GM21723 (cell line): ENCODE results near the gene NUP205.

Experiments used
- ATAC-seq: cut with Tn5 transposase; IDR thresholded peaks from one replicate; pipeline ENCODE4 v1.9.1; 2021; ENCODE audit warnings: mild to moderate bottlenecking, moderate library complexity; ENCODE audit not compliant: unreplicated experiment

Gene NUP205

DNA sequence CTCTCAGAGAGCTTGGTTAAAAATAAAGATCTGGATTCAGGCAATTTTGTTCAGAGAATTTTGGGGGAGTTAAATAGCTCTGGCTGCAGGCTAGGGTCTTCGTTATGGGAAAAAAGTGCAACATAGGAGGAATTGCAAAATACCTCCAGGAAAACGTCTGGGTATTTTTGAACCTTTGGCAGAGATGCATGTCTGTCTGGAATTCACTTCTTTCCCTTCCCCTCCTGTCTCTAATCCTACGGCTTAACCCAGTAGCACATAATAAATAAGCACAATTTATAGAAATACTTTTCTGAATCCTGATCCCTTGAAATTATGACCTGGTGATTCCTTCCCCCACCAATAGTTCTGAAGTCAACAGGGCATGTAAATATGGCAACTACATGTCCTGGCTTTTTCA lies 19.3 kb upstream of the NUP205 start:
- ATAC-seq: no peak

DNA sequence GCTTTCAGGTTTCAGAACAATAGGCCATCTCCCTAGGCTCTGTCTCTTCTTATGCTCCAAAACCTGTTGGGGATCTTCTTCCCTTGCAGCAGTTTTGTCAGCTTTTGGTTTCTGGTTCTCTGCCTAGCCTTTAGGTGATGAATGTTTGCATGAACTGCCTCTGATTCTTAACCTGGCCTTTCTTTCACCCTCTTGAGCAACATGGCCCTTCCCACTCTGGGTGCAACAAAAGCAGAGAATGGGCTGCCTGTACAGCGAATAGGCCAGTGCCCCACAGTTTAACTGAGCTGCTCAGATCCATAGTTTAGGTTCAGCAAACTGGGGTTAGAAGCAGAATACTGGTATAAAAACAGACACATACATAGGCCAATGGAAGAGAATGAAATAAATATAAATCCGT lies 18.1 kb upstream of the NUP205 start:
- ATAC-seq: no peak

DNA sequence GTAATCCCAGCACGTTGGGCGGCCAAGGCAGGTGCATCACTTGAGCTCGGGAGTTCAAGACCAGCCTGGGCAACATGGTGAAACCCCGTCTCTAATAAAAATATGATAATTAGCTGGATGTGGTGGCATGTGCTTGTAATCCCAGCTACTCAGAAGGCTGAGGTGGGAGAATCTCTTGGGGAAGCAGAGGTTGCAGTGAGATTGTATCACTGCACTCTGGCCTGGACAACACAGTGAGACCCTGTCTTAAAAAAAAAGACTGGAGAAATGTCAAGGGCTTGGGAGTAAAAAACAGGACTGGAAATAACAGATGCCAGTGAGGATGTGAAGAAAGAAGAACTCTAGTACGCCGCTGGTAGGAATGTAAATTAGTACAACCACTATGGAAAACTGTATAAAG lies 16.7 kb upstream of the NUP205 start:
- no peak for ATAC-seq

- no peak for ATAC-seq
These were observed 7.5 kb upstream of the NUP205 start for GRCh38 chr7:135550196-135550595.

DNA sequence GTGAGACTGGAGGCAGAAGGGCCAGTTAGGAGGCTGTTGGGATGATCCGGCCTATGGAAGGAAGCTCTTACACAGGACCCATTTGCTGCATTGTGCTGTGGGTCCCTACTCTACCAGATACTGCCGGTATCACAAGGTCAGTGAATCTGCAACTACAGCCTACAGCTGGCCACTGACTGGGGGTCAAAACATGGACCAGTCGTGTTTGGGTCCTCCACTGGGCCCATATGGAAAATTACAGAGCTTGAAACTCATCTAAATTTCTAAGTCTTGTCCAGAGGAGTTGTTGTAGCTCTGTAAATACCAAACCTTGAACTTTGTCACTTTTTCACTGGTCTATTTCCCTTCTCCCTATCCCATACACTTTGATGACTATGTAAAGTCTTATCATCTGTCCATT lies 5.6 kb upstream of the NUP205 start:
- no peak for ATAC-seq

DNA sequence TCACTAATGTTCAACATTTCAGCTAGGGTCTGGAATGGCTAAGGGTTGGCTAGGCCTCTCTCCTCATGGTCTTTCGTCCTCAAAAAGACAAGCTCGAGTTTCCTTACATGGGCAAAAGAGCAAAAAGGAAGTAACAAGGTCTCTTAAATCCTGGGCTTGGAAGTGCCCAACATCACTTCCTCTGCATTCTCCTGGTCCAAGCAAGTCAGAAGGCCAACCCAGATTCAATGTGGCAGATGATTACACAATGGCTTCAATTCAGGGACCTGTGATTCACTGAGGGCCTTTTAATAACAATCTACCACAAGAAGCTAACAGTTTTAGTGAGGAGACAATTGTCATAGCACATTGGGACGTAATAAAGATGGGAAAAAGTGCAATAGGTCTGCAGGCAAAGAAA lies 4.4 kb upstream of the NUP205 start:
- ATAC-seq: no peak

DNA sequence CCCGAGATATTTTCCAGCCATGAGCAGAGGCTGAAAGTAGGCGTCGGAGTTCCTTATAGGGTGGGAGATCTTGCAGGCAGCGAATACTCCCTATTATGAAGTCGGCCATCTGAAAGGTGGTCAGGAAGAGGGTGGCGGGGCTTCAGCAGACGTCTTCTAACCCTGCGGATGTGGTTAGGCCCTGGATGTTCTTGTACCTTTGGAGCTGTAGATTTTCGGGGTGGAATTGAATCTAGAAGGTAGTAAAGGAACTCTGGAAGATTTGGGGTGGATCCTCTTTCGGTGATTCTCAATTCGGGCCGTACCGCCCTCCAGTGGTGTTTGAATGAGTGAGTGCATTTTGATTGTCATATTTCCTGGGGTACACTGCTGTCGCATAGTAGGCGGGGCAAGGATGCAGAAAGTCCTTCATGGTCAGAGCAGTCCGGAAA lies 635 bp downstream of the NUP205 start:
- ATAC-seq: peak; percentile 74

DNA sequence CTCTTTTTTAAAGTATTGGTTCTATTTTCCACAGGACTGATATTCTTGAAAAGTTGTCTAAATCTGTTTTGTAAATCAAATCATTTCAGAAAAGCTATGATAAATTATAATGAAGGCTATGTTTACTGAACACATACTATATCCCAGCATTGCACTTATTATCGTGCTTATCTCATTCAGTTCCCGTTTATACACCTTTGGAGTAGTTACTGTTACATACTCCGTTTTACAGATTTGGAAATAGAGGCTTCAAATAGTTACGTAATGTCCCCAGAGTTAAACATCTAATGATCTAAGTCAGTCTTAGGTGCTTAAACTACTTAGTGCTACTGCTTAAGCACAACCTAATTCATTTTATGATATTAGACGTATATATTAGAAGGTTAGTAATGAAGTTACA lies 1.2 kb downstream of the NUP205 start:
- ATAC-seq: no peak

- ATAC-seq: no peak
These were observed 2.9 kb downstream of the NUP205 start for GRCh38 chr7:135560631-135561030.

DNA sequence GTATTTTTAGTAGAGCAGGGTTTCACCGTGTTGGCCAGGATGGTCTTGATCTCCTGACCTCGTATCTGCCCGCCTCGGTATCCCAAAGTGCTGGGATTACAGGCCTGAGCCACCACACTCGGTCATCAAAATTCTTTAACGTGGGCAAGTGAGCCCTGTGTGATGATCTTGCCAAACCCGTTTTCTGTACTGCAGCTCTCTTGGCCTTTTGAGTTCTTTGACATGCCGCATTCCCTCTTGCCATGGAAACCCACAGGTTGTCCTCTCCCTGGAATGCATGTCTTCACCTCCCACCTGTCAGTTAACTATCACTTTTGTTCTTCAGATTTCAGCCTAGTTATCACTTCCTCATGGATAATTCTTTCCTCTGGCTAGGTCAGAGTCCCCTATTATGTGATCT lies 5.0 kb downstream of the NUP205 start:
- no peak for ATAC-seq

- no peak for ATAC-seq
These were observed 14.1 kb downstream of the NUP205 start for GRCh38 chr7:135571834-135572233.

GRCh38 chr7:135573541-135573940 lies 15.8 kb downstream of the NUP205 start:
- ATAC-seq: no peak

DNA sequence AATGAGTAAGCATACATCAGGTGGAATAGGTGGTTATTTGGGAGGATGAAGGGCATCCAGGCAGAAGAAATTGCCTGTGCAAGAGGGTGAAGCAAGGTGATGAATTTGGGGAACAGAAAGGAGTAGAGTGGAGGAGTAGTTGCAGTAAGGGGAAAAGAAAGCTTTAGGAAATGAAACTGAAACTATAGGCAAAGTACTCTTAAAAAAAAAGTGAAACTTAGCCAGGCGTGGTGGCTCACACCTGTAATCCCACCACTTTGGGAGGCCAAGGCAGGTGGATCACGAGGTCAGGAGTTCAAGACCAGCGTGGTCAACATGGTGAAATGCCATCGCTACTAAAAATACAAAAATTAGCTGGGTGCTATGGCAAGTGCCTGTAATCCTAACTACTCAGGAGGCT lies 17.6 kb downstream of the NUP205 start:
- peak; percentile 50 for ATAC-seq

DNA sequence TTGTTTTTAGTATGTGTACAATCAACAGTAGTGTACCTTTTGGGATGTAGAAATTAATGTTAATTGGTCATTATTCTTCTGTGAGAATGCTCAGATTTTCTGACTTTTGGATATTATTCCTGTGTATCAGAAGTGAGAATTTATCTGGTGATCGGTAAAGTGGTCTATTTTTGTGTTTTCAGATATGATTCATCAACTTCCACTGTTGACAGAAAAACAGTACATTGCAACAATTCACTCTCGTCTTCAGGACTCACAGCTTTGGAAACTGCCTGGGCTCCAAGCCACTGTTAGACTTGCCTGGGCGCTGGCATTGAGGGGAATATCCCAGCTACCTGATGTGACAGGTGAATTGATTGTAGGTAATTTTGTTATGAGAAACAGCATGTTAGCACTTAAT lies 20.9 kb downstream of the NUP205 start:
- ATAC-seq: no peak

DNA sequence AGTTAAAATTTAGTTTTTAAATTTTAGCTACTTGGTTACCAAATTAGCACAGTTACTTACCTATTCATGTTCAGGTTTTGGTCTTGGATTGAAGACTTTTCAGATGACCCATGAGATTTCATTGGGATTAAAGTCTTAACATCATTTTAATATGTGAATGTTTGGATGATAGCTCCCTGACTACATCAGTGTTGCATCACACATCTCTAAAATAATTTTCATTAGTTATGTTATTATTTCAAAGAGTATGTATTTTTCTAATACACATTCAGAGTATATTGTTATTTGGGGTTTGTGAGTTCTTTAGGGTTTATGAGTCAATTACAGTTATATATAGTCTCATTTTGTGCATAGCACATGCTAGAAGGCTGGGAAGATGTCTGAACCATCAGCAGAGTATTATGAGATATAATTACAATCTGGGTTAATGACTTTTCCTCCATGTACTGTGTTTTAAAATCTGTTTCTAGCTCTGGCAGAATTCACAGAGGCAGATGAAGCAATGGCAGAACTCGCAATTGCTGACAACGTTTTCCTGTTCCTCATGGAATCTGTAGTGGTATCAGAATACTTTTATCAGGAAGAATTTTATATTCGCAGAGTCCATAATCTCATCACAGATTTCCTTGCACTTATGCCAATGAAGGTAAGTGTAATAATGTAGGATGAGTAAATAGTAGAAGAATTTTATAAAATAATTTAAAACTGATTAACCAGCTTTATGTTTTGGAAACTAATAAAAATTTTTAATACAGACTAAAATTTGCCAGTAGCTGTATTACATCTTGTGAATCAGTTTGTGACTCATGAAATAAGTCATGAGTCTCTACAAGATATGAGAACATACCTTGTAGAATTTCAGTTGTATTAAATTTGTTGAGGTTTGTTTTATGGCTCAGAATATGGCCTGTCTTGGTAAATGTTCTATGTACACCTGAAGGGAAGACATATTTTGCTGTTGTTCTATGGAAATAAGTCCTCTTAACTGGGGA lies 26.9 kb downstream of the NUP205 start:
- ATAC-seq: no peak

DNA sequence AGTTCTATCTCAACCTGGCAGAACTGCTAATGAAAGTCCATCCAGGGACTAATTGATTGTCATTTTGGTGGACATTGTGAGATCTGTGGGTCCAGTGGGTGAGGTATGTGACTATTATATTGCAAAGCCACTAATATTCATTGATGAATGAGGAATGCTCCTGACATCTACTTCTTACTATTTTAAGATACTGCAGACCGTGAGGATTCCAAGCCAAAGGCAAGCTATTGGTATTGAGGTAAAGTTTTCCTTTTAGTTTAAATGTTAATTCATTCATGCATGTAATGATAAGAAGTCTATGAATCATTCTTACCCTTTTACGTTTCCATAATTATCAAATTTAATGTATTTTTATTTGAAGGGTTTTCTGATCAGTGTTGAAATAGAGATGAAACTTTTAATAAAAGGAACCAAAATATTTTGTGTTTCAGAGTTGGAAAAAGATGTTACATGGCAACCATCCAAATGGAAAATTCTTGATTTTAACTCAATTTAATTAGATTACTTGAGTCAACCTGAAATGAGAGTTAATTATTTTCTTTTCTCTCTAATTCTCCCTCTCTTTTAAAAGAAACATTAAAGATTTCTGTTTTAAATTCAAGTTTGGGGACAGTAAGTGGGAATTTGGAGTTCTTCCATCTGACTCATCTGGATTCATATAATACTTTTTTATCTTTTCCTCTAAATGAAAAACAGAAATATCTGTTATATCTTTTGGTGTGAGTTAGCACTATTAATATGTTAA lies 39.6 kb downstream of the NUP205 start:
- no peak for ATAC-seq

GRCh38 chr7:135597926-135598305 lies 40.2 kb downstream of the NUP205 start:
- no peak for ATAC-seq

DNA sequence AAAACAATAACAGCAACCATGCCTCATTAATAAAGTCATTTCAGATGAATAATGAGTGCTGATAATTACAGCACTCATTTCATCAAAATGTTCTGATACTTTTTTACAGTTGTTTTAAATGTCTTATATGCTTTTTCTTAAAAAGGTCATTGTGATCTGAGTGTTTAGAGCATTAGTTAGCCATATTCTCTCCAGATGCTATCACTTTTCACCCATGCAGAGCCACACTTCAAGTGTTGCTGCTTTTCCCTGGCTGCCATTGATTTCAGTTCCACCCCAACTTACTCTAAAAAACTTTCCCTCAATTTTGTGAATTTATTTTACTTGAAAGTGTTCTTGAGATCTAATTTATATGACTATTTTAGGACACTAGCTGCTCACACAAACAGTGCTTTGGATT lies 41.8 kb downstream of the NUP205 start:
- no peak for ATAC-seq

DNA sequence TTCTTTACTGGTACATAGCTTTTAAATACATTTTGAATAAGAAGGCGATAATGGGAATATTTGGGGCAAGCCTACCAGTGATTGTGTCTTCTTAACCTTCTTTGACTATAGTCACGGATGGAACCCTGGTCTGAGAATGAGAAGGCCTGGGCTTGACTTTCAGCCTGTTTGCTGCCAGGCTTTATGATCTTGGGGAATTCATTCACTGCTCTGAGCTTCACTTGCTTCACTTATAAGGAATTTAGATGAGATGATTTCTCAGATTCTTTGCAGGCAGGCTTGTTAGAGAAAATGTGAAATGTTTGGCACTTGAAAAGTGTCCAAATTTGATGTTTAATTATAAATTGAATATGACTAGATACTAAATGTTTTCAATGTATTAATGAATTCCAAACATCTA lies 42.5 kb downstream of the NUP205 start:
- no peak for ATAC-seq

DNA sequence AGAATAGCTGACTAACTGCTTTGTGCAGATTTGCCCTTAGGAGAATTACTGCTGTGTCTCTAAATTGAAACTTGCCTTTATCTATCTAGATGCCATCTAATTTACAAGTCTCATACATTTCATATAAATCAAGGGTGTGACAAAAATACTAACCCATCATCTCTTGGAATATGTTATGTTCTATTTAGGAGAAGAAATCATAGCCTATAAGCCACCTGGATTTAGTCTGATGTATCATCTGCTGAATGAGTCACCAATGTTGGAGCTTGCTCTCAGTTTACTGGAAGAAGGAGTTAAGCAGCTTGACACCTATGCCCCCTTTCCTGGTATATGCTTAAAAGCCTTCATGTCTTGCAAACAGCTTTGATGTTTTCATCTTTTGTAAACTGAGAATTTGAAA lies 43.5 kb downstream of the NUP205 start:
- ATAC-seq: no peak

DNA sequence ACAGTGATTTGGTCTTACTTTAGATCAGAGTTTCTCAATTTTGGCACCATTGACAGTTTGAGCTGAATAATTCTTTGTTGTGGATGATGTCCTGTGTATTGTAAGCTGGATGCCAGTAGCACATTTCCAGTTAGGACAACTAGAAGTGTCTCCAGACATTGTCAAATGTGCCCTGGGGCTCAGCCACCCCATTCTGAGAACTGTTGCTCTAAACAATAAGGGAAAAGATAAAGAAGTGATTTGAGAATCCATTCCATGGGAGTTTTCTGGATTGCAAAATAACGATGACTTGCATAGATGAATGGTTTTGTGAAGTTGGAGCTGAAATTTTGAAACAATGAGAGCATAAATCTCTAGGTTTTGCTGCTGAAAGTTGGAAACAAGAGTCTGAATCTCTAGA lies 44.6 kb downstream of the NUP205 start:
- no peak for ATAC-seq

GRCh38 chr7:135616136-135616535 lies 58.4 kb downstream of the NUP205 start:
- ATAC-seq: no peak
